Ascending aorta (tissue), 2 donors: ENCODE results near the gene LAMTOR5. TPM values are rescaled to one million over a fixed set of nuclear protein-coding genes. Genes with fewer than 3 reads are reported as not detected.
A peak's percentile ranks its signal among the peaks of the same experiment; 100 is the strongest.
"Not testable (repeated sequence)": the region's sequence is repeated elsewhere in the genome, so short reads cannot be mapped to it uniquely, and the experiment has no call there.

Experiments
- DNase-seq, 2 donors: peaks; one replicate each; pipeline ENCODE4 v3.0.0-alpha.2; 2019; ENCODE audit warnings: low spot score in 2 of 2
- H3K27ac ChIP-seq, 2 donors: fragments of 200-600 bp; sonication (generic); one replicate each; pipeline ENCODE4 v1.5.1; 2016 to 2017; ENCODE audit warnings: mild to moderate bottlenecking in 1 of 2
- H3K27me3 ChIP-seq: fragments of 200-600 bp; sonication (generic); one replicate; pipeline ENCODE4 v1.5.1; 2017
- H3K36me3 ChIP-seq, 2 donors: fragments of 200-600 bp; sonication (generic); one replicate each; pipeline ENCODE4 v1.5.1; 2016
- H3K4me1 ChIP-seq, 2 donors: fragments of 200-600 bp; sonication (generic); one replicate each; pipeline ENCODE4 v1.5.1; 2016 to 2017; ENCODE audit warnings: mild to moderate bottlenecking in 1 of 2
- H3K4me3 ChIP-seq, 2 donors: fragments of 200-600 bp; sonication (generic); one replicate each; pipeline ENCODE4 v1.5.1; 2016 to 2017; ENCODE audit warnings: mild to moderate bottlenecking in 1 of 2
- H3K9me3 ChIP-seq, 2 donors: fragments of 200-600 bp; sonication (generic); one replicate each; pipeline ENCODE4 v1.5.1; 2016
- intact Hi-C: fragments of 100-400 bp; cut with DNase I; formaldehyde crosslinking; loops from one replicate; pipeline ENCODE4 v1.15.1; 2023
- total RNA-seq: library from RNA; depleted of rRNA; stranded (reverse); fragments of >200 nt; gene quantifications from one replicate; pipeline ENCODE4 v1.1.0, GENCODE V29; 2016
- TF ChIP-seq, protein P1 (sequence below), 3 experiments: fragments of 200-600 bp in 2 of 3; fragments of 450-650 bp in 1 of 3; sonication (generic) in 2 of 3; IDR thresholded peaks; one replicate each; pipeline ENCODE4 v1.5.1; 2016 to 2019; ENCODE audit warnings: antibody characterized with exemption in 3 of 3, mild to moderate bottlenecking in 1 of 3, moderate library complexity in 1 of 3

LAMTOR5 gene
- total RNA-seq, 1 donor from 2014 or later: 21.7 TPM

DNA sequence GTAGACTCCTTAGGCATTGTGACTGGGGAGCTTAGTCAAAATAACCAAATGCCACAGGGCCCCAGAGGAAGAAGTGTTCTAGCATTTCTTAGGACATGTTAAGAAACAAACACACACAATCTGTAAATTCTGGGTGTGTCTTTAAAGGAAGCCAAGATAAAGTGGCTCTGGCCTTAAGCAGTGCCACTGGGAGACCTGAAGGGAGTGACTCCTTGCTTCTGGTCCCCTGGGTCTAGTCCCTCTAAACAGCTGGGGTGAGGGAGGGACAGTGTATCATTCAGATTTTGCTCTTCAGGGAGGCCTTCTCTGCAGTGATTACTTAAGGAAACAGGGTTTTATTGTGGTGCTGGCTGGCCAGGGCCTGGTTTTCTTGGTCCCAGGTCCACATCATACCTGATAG, 34.4 kb upstream of the LAMTOR5 start:
- no peak overlapping the region for H3K4me3 ChIP-seq
- no peaks in the 10 kb centered on the region for H3K27me3 ChIP-seq
- intact Hi-C loops: no loop called here
- H3K27ac ChIP-seq: no peak overlapping the region
- H3K36me3 ChIP-seq: no peaks in the 10 kb centered on the region
- TF ChIP-seq, protein P1, sequence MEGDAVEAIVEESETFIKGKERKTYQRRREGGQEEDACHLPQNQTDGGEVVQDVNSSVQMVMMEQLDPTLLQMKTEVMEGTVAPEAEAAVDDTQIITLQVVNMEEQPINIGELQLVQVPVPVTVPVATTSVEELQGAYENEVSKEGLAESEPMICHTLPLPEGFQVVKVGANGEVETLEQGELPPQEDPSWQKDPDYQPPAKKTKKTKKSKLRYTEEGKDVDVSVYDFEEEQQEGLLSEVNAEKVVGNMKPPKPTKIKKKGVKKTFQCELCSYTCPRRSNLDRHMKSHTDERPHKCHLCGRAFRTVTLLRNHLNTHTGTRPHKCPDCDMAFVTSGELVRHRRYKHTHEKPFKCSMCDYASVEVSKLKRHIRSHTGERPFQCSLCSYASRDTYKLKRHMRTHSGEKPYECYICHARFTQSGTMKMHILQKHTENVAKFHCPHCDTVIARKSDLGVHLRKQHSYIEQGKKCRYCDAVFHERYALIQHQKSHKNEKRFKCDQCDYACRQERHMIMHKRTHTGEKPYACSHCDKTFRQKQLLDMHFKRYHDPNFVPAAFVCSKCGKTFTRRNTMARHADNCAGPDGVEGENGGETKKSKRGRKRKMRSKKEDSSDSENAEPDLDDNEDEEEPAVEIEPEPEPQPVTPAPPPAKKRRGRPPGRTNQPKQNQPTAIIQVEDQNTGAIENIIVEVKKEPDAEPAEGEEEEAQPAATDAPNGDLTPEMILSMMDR (IDR thresholded peaks at IDR 0.05): no peak
- H3K4me1 ChIP-seq: no peaks in the 10 kb centered on the region
- H3K9me3 ChIP-seq: no peaks in the 10 kb centered on the region
- no peak for DNase-seq

DNA sequence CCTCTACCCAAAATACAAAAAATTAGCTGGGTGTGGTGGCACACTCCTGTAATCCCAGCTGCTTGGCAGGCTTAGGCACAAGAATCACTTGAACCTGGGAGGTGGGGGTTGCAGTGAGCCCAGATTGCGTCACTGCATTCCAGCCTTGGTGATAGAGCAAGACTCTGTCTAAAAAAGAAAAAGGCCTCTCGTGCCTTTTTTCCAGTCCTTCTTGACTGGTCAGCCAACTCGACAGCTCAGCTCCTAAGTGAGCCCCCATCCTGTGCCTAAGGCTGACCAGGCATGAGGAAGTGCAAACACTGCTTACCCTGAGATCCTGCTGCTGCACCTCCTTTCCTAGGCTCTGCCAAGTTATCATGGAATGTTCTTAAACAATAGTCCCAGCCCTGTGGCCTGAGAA, 33.4 kb upstream of the LAMTOR5 start:
- Histone ChIP-seq H3K4me3 (no peak overlapping the region), H3K27me3 (no peaks in the 10 kb centered on the region), H3K9me3 (no peaks in the 10 kb centered on the region), H3K36me3 (no peaks in the 10 kb centered on the region), H3K4me1 (no peaks in the 10 kb centered on the region), H3K27ac (no peak overlapping the region)
- intact Hi-C loops: no loop called here
- DNase-seq: peak in 1 of 2 donors; percentile 67
- TF ChIP-seq, protein P1 (IDR thresholded peaks at IDR 0.05): no peak

DNA sequence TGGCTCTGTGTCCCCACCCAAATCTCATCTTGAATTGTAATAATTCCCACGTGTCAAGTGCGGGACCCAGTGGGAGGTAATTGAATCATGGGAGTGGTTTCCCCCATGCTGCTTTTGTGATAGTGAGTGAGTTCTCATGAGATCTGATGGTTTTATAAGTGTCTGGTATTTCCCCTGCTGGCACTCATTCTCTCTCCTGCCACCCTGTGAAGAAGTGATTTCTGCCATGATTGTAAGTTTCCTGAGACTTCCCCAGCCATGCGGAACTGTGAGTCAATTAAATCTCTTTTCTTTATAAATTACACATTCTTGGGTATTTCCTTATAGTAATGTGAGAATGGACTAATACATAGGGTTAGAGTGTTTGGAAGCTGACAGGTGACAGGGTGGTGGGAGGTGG, 32.4 kb upstream of the LAMTOR5 start:
- H3K4me3 ChIP-seq, H3K27me3 ChIP-seq, H3K4me1 ChIP-seq, H3K36me3 ChIP-seq, H3K27ac ChIP-seq, DNase-seq, H3K9me3 ChIP-seq, intact Hi-C loops: not testable (repeated sequence)

DNA sequence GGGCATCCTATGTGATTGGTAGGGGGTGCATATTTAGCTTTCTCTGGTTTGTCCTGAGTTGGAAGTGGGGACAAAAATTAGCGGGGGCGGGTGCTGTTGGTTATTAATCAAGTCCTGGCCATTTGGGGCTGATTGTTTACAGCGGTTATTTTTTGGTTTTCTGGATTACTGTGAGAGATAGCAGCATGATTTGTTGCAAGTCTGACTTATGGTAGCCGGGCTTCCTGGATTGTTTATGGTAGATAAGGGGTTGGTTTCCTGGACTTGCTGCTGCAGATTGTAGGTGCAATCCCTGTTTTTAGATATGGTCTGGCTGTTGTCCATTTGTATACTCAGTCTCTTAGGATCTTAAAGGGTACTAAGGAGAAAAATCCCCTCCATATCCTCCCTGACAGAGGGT, 31.4 kb upstream of the LAMTOR5 start:
- Histone ChIP-seq H3K27ac (no peak overlapping the region), H3K4me1 (no peaks in the 10 kb centered on the region), H3K36me3 (no peaks in the 10 kb centered on the region), H3K4me3 (no peak overlapping the region), H3K9me3 (no peaks in the 10 kb centered on the region), H3K27me3 (no peaks in the 10 kb centered on the region)
- no peak for DNase-seq
- intact Hi-C loops: no loop called here
- TF ChIP-seq, protein P1 (IDR thresholded peaks at IDR 0.05): no peak

DNA sequence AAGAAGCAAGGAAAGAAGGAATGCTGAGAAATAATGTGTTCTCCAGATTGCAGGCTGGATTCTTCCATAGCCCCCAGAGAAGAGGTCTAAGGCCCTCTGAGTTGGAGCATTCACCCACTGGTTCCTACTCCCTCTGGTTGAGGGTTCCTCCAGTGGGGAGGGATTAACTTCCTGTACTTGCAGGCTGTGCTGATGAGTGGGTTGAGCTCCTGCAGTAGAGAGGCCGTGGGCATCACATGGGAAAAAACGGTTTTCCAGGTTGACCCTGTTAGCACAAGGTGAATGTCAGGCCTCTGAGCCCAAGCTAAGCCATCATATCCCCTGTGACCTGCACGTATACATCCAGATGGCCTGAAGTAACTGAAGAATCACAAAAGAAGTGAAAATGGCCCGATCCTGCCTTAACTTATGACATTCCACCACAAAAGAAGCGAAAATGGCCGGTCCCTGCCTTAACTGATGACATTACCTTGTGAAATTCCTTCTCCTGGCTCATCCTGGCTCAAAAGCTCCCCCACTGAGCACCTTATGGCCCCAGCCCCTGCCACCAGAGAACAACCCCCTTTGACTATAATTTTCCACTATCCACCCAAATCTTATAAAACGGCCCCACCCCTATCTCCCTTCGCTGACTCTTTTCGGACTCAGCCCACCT, 30.3 kb upstream of the LAMTOR5 start:
- intact Hi-C loops, H3K9me3 ChIP-seq, H3K27me3 ChIP-seq, H3K4me3 ChIP-seq, H3K27ac ChIP-seq, H3K36me3 ChIP-seq, H3K4me1 ChIP-seq, DNase-seq: not testable (repeated sequence)

DNA sequence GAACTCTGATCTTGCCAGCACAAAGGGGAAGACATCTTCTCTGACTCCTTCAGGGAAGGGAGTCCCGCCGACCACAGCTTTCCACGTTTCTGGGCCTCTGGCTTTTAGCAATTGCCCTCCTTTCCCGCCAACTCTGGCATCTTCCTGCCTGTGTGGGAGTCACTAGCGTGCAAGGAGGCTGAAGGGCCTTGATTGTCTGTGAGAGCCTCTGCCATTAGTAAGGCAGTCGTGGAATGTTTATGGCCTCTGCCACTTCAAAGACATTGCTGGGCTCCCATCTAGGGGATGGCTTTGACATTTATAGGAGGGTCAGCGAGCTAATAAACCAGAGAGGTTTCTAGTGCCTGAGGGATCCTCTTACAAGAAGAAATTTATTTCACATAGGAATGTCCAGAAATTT, 29.1 kb upstream of the LAMTOR5 start:
- H3K9me3 ChIP-seq: no peaks in the 10 kb centered on the region
- H3K4me3 ChIP-seq: no peak overlapping the region
- no peak for DNase-seq
- no peaks in the 10 kb centered on the region for H3K27me3 ChIP-seq
- no peaks in the 10 kb centered on the region for H3K4me1 ChIP-seq
- TF ChIP-seq, protein P1 (IDR thresholded peaks at IDR 0.05): no peak
- intact Hi-C loops: no loop called here
- no peaks in the 10 kb centered on the region for H3K36me3 ChIP-seq
- H3K27ac ChIP-seq: no peak overlapping the region

DNA sequence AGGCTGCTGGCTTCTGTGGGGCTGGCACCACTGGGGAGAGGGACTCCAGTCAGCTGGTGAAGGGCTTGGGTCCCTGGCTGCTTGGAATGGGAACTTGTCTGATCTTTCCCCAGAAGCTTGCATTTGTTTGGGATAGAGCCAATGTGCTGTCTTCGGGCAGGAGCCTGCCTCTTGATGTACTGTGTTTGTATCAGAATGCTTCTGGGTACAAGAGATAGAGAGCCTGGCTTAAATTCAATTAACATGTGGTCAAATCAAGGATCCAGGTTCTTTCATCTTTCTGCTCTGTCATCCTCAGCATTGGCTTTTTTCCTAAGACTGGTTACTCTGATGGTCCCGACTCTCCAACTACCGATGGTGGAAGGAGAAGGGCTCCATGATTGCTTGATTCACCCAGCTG, 27.5 kb upstream of the LAMTOR5 start:
- H3K4me3 ChIP-seq: no peak overlapping the region
- intact Hi-C loops: no loop called here
- no peak for DNase-seq
- no peaks in the 10 kb centered on the region for H3K27me3 ChIP-seq
- no peaks in the 10 kb centered on the region for H3K4me1 ChIP-seq
- TF ChIP-seq, protein P1 (IDR thresholded peaks at IDR 0.05): no peak
- no peak overlapping the region for H3K27ac ChIP-seq
- H3K36me3 ChIP-seq: no peaks in the 10 kb centered on the region
- H3K9me3 ChIP-seq: no peaks in the 10 kb centered on the region
